HepG2 (cell line): ENCODE results near the gene STK36. TPM values are rescaled to one million over a fixed set of nuclear protein-coding genes. Genes with fewer than 3 reads are reported as not detected.

Experiments used
- BORCS8-MEF2B ChIP-seq: sonication (generic); formaldehyde crosslinking; IDR thresholded peaks from 2 replicates; pipeline ENCODE4 v1.8.0; 2022; ENCODE audit warnings: mild to moderate bottlenecking, missing genetic modification reagents
- BRF2 ChIP-seq: sonication (generic); formaldehyde crosslinking; IDR thresholded peaks from 2 replicates; pipeline ENCODE4 v1.8.1; 2022; ENCODE audit warnings: mild to moderate bottlenecking, missing genetic modification reagents
- CHCHD3 ChIP-seq: sonication (generic); formaldehyde crosslinking; IDR thresholded peaks from 2 replicates; pipeline ENCODE4 v1.8.0; 2022; ENCODE audit warnings: mild to moderate bottlenecking, missing genetic modification reagents, moderate library complexity
- FOXC1 ChIP-seq: sonication (generic); formaldehyde crosslinking; IDR thresholded peaks from 2 replicates; pipeline ENCODE4 v1.8.0; 2022; ENCODE audit warnings: mild to moderate bottlenecking, missing genetic modification reagents, borderline replicate concordance
- GZF1 ChIP-seq: sonication (generic); formaldehyde crosslinking; IDR thresholded peaks from 2 replicates; pipeline ENCODE4 v1.5.1; 2020; ENCODE audit warnings: mild to moderate bottlenecking, missing genetic modification reagents
- KLF11 ChIP-seq: IDR thresholded peaks from 2 replicates; pipeline ENCODE4 v1.6.1; 2016; ENCODE audit warnings: missing compliant biosample characterization
- SRF ChIP-seq: IDR thresholded peaks from 2 replicates; pipeline ENCODE4 v1.6.1; 2011; ENCODE audit warnings: mild to moderate bottlenecking, low read depth, low read length, moderate library complexity
- TBL1XR1 ChIP-seq: fragments of 150-350 bp; IDR thresholded peaks from 2 replicates; pipeline ENCODE4 v1.6.1; 2014; ENCODE audit warnings: borderline replicate concordance, low read length; ENCODE audit not compliant: partially characterized antibody
- U2AF1 ChIP-seq: fragments of 200-400 bp; formaldehyde crosslinking; optimal IDR thresholded peaks from 2 replicates; pipeline ENCODE3; 2017; ENCODE audit warnings: mild to moderate bottlenecking, low read depth, low read length
- ZBTB43 ChIP-seq: sonication (generic); formaldehyde crosslinking; conservative IDR thresholded peaks from 2 replicates; pipeline ENCODE4 v1.4.0; 2020; ENCODE audit warnings: missing genetic modification reagents
- ZNF256 ChIP-seq: sonication (generic); formaldehyde crosslinking; conservative IDR thresholded peaks from 2 replicates; pipeline ENCODE4 v1.4.0; 2020; ENCODE audit warnings: missing genetic modification reagents
- ZNF331 ChIP-seq: sonication (generic); formaldehyde crosslinking; IDR thresholded peaks from 2 replicates; pipeline ENCODE4 v1.4.0; 2020; ENCODE audit warnings: missing genetic modification reagents
- ZNF432 ChIP-seq: sonication (generic); formaldehyde crosslinking; IDR thresholded peaks from 2 replicates; pipeline ENCODE4 v1.5.0; 2020; ENCODE audit warnings: missing genetic modification reagents, mild to moderate bottlenecking, borderline replicate concordance
- ZNF710 ChIP-seq: sonication (generic); formaldehyde crosslinking; IDR thresholded peaks from 2 replicates; pipeline ENCODE4 v1.5.0; 2020; ENCODE audit warnings: mild to moderate bottlenecking, missing genetic modification reagents, borderline replicate concordance
- polyA plus RNA-seq, 8 experiments: library from polyadenylated mRNA; depleted of rRNA in 3 of 8; stranded (reverse) in 7 of 8; unstranded in 1 of 8; fragments of >200 nt; fragmentation: Illumina TruSeq in 4 of 8; extraction: Trizol in 4 of 8; gene quantifications; 2 replicates each; pipeline versions ENCODE4 v1.2.1 to v1.2.3, GENCODE V29; 2011 to 2016; ENCODE audit warnings: low read depth in 4 of 8, missing spikeins in 1 of 8, mixed read lengths in 1 of 8; ENCODE audit not compliant: insufficient read depth in 1 of 8
- total RNA-seq, 5 experiments: library from RNA; depleted of rRNA; stranded (reverse); fragments of >200 nt; fragmentation: Illumina TruSeq; extraction: Trizol; gene quantifications; 2 replicates each; pipeline ENCODE4 v1.2.3, GENCODE V29; 2016; ENCODE audit warnings: low read depth in 1 of 5
- TF ChIP-seq, protein P1 (sequence below): sonication (generic); formaldehyde crosslinking; IDR thresholded peaks from 2 replicates; pipeline ENCODE4 v1.5.1; 2020; ENCODE audit warnings: missing genetic modification reagents, mild to moderate bottlenecking, borderline replicate concordance
- TF ChIP-seq, protein P2 (sequence below): sonication (generic); formaldehyde crosslinking; IDR thresholded peaks from 2 replicates; pipeline ENCODE4 v1.4.0; 2020; ENCODE audit warnings: mild to moderate bottlenecking, low read depth, missing genetic modification reagents
- TF ChIP-seq, protein P3 (sequence below): sonication (generic); formaldehyde crosslinking; IDR thresholded peaks from 2 replicates; pipeline ENCODE4 v1.8.0; 2022; ENCODE audit warnings: mild to moderate bottlenecking, missing genetic modification reagents; ENCODE audit not compliant: insufficient replicate concordance
- TF ChIP-seq, protein P4 (sequence below): conservative IDR thresholded peaks from 2 replicates; pipeline ENCODE4 v1.6.1; 2018; ENCODE audit warnings: missing genetic modification reagents

Gene STK36
- total and polyA plus RNA-seq, 2 of the 13 experiments (the other 11 are each of a cell fraction or from before 2014, with no cell fraction given) = 45.9 to 83.5 TPM

GRCh38 chr2:218748741-218749441 is 77.0 kb downstream of the STK36 start (continued):
- no peak for TF ChIP-seq ZNF432 (CRISPR knock-in tag)
- TF ChIP-seq, protein P1, sequence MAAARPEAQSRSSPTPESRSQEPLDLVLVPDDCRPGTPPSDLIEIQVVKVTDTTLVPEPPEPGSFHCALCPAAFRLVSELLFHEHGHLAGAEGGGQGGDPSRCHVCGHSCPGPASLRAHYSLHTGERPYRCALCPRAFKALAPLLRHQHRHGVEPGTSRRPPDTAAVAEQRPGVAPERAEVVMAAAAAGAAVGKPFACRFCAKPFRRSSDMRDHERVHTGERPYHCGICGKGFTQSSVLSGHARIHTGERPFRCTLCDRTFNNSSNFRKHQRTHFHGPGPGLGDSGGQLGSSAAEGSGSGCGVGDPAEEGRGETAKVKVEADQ (CRISPR knock-in tag) = no peak
- no peak for TF ChIP-seq BRF2 (CRISPR knock-in tag)
- TF ChIP-seq U2AF1 = no peak
- no peak for TF ChIP-seq GZF1 (CRISPR knock-in tag)
- peak; percentile 65 for TF ChIP-seq TBL1XR1
- TF ChIP-seq CHCHD3 (CRISPR knock-in tag) = no peak
- no peak for TF ChIP-seq SRF
- TF ChIP-seq, protein P2, sequence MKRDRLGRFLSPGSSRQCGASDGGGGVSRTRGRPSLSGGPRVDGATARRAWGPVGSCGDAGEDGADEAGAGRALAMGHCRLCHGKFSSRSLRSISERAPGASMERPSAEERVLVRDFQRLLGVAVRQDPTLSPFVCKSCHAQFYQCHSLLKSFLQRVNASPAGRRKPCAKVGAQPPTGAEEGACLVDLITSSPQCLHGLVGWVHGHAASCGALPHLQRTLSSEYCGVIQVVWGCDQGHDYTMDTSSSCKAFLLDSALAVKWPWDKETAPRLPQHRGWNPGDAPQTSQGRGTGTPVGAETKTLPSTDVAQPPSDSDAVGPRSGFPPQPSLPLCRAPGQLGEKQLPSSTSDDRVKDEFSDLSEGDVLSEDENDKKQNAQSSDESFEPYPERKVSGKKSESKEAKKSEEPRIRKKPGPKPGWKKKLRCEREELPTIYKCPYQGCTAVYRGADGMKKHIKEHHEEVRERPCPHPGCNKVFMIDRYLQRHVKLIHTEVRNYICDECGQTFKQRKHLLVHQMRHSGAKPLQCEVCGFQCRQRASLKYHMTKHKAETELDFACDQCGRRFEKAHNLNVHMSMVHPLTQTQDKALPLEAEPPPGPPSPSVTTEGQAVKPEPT (CRISPR knock-in tag) = no peak
- TF ChIP-seq KLF11 (CRISPR knock-in tag) = peak; percentile 33; the same call in 1 of the 2 replicates
- TF ChIP-seq, protein P3, sequence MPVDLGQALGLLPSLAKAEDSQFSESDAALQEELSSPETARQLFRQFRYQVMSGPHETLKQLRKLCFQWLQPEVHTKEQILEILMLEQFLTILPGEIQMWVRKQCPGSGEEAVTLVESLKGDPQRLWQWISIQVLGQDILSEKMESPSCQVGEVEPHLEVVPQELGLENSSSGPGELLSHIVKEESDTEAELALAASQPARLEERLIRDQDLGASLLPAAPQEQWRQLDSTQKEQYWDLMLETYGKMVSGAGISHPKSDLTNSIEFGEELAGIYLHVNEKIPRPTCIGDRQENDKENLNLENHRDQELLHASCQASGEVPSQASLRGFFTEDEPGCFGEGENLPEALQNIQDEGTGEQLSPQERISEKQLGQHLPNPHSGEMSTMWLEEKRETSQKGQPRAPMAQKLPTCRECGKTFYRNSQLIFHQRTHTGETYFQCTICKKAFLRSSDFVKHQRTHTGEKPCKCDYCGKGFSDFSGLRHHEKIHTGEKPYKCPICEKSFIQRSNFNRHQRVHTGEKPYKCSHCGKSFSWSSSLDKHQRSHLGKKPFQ = no peak
- no peak for TF ChIP-seq BORCS8-MEF2B (CRISPR knock-in tag)
- TF ChIP-seq FOXC1 (CRISPR knock-in tag) = peak; percentile 68; the same call in 1 of the 2 replicates
- TF ChIP-seq ZNF710 = peak; percentile 53; the same call in 1 of the 2 replicates
- TF ChIP-seq ZNF256 (CRISPR knock-in tag) = no peak
- 0 out of 2 replicates have a peak, but pooled peaks have one; percentile 0 for TF ChIP-seq ZBTB43 (CRISPR knock-in tag)
- TF ChIP-seq, protein P4, sequence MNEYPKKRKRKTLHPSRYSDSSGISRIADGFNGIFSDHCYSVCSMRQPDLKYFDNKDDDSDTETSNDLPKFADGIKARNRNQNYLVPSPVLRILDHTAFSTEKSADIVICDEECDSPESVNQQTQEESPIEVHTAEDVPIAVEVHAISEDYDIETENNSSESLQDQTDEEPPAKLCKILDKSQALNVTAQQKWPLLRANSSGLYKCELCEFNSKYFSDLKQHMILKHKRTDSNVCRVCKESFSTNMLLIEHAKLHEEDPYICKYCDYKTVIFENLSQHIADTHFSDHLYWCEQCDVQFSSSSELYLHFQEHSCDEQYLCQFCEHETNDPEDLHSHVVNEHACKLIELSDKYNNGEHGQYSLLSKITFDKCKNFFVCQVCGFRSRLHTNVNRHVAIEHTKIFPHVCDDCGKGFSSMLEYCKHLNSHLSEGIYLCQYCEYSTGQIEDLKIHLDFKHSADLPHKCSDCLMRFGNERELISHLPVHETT = no peak; the same call in 1 of the 2 replicates
- peak; percentile 80; the same call in 1 of the 2 replicates for TF ChIP-seq ZNF331 (CRISPR knock-in tag)
